Stomach (tissue), 9 donors: ENCODE measurements around the gene AOC2. TPM values are rescaled to one million over a fixed set of nuclear protein-coding genes. Genes with fewer than 3 reads are reported as not detected.
"Not testable (repeated sequence)": the region's sequence is repeated elsewhere in the genome, so short reads cannot be mapped to it uniquely, and the experiment has no call there.

Source experiments
- DNase-seq, 2 donors: peaks; one replicate each; pipeline versions ENCODE4 v3.0.0 to v3.0.0-alpha.2; 2013 to 2019
- H3K27ac ChIP-seq, 5 donors: fragments of 200-600 bp in 4 of 5; sonication (generic) in 4 of 5; one replicate each; pipeline ENCODE4 v1.5.1; 2013 to 2019; ENCODE audit warnings: mild to moderate bottlenecking in 1 of 5, moderate library complexity in 1 of 5
- H3K27me3 ChIP-seq, 3 donors: fragments of 200-600 bp; sonication (generic); one replicate each; pipeline ENCODE4 v1.5.1; 2017 to 2019; ENCODE audit warnings: mixed run types in 1 of 3
- H3K36me3 ChIP-seq, 4 donors: fragments of 200-600 bp; sonication (generic); 1 replicate in 3 of 4; 2 replicates in 1 of 4; pipeline ENCODE4 v1.5.1; 2016 to 2019
- H3K4me1 ChIP-seq, 4 donors: fragments of 200-600 bp; sonication (generic); one replicate each; pipeline ENCODE4 v1.5.1; 2016 to 2019
- H3K4me3 ChIP-seq, 4 donors: fragments of 200-600 bp; sonication (generic) in 3 of 4; one replicate each; pipeline ENCODE4 v1.5.1; 2016 to 2019; ENCODE audit warnings: mild to moderate bottlenecking in 1 of 4
- H3K9me3 ChIP-seq, 4 donors: fragments of 200-600 bp; sonication (generic); one replicate each; pipeline ENCODE4 v1.5.1; 2016 to 2019
- CTCF ChIP-seq, 7 experiments: fragments of 450-650 bp in 4 of 7; fragments of 200-600 bp in 3 of 7; sonication (generic) in 3 of 7; IDR thresholded peaks; one replicate each; pipeline ENCODE4 v1.5.1; 2016 to 2019; ENCODE audit warnings: antibody characterized with exemption in 7 of 7, control low read depth in 2 of 7, mild to moderate bottlenecking in 1 of 7
- EP300 ChIP-seq: sonication (generic); formaldehyde crosslinking; IDR thresholded peaks from one replicate; pipeline ENCODE4 v1.6.1; 2017; ENCODE audit warnings: antibody characterized with exemption
- POLR2A ChIP-seq, 4 donors: fragments of 450-650 bp; IDR thresholded peaks; one replicate each; pipeline ENCODE4 v1.6.1; 2016; ENCODE audit warnings: antibody characterized with exemption in 4 of 4, control low read depth in 2 of 4, mild to moderate bottlenecking in 1 of 4, moderate library complexity in 1 of 4
- POLR2AphosphoS5 ChIP-seq, 3 donors: sonication (generic); formaldehyde crosslinking; IDR thresholded peaks; one replicate each; pipeline ENCODE4 v1.6.1; 2016; ENCODE audit warnings: antibody characterized with exemption in 3 of 3
- WGBS, 5 donors: extraction: QIAGEN DNeasy Blood & Tissue Kit in 3 of 5; methylation state at CpG; one replicate each; pipeline versions ENCODE4 v1.1.5 to v1.1.7; 2013 to 2018; 5-methylcytosine and 5-hydroxymethylcytosine counted together
- intact Hi-C: fragments of 100-400 bp; cut with DNase I; formaldehyde crosslinking; loops from one replicate; pipeline ENCODE4 v1.15.1; 2023; ENCODE audit warnings: low total_unique reads
- polyA plus RNA-seq, 3 donors: library from polyadenylated mRNA; stranded (reverse); fragments of 200-250 nt; gene quantifications; one replicate each; pipeline ENCODE4 v1.2.3, GENCODE V29; 2013
- total RNA-seq, 5 donors: library from RNA; depleted of rRNA; stranded (reverse); fragments of >200 nt; gene quantifications; one replicate each; pipeline versions ENCODE4 v1.1.0 to v1.2.3, GENCODE V29; 2014 to 2016
- donor health status: healthy with polysubstance abuse.
- donor health status: Bipolar disorder and iron deficiency.
- donor health status: healthy.

The AOC2 gene
- total and polyA plus RNA-seq, 8 donors = 0.50 to 3.0 (median 0.87) TPM; not detected in 3

GRCh38 chr17:42853597-42853967, 9.2 kb downstream of the AOC2 start:
- 58 to 76% (median 67%) methylated on average over 5 of the region's 5 CpGs for WGBS, 5 donors
- intact Hi-C loops = no loop called here
- no peak for DNase-seq
- TF ChIP-seq POLR2A (IDR thresholded peaks at IDR 0.05) (no peak), POLR2AphosphoS5 (IDR thresholded peaks at IDR 0.05) (no peak), EP300 (no peak), CTCF (IDR thresholded peaks at IDR 0.05) (no peak)
- Histone ChIP-seq H3K4me1 (peaks cover 17 to 52% (median 32%) of the 10 kb centered on the region in 4 donors), H3K9me3 (no peaks in the 10 kb centered on the region), H3K36me3 (peaks cover 0 to 33% (median 0%) of the 10 kb centered on the region in 4 donors), H3K27me3 (no peaks in the 10 kb centered on the region), H3K4me3 (peak overlapping the region; percentile 25 to 49 (median 43)), H3K27ac (peak overlapping the region in 4 of 5 donors; percentile 66 to 86 (median 80))

DNA sequence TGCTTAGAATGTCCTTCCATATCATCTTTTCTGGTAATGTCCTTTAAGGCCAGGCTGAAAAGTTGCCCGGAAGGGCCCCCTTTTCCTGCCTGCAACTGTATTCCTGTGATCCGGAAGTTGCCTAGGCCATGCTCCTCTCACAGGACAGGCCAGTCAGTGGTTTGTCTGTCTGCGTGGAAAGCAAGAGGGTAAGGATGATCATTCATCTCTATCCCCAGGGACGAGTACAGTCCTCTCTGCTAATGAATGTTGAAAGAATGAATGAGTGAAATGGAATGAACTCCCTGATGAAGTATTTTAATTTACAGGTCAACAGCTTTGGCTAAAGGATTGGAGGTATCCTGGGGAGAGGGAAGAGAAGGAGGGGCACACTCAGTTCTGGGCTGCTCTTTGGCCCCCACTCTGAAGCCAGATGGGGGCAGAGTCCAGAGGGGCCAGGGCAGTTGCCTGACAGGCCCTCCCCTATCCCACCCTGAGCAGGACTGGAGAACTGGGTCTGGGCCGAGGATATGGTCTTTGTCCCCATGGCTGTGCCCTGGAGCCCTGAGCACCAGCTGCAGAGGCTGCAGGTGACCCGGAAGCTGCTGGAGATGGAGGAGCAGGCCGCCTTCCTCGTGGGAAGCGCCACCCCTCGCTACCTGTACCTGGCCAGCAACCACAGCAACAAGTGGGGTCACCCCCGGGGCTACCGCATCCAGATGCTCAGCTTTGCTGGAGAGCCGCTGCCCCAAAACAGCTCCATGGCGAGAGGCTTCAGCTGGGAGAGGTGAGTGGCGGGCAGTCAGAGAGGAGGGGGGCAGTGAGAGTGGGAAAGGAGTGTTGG, 9.8 kb downstream of the AOC2 start:
- Histone ChIP-seq H3K4me3 (peak overlapping the region; percentile 25 to 49 (median 43)), H3K27ac (peak overlapping the region in 4 of 5 donors; percentile 66 to 86 (median 80)), H3K27me3 (no peaks in the 10 kb centered on the region), H3K9me3 (no peaks in the 10 kb centered on the region), H3K4me1 (peaks cover 15 to 51% (median 32%) of the 10 kb centered on the region in 4 donors), H3K36me3 (peaks cover 0 to 39% (median 0%) of the 10 kb centered on the region in 4 donors)
- DNase-seq = no peak
- no peak for TF ChIP-seq POLR2AphosphoS5 (IDR thresholded peaks at IDR 0.05)
- TF ChIP-seq CTCF (IDR thresholded peaks at IDR 0.05) = no peak
- TF ChIP-seq POLR2A (IDR thresholded peaks at IDR 0.05) = no peak
- TF ChIP-seq EP300 = no peak
- WGBS, 5 donors = 80 to 89% (median 84%) methylated on average over 14 to 15 of the region's 15 CpGs
- intact Hi-C loops = no loop called here

DNA sequence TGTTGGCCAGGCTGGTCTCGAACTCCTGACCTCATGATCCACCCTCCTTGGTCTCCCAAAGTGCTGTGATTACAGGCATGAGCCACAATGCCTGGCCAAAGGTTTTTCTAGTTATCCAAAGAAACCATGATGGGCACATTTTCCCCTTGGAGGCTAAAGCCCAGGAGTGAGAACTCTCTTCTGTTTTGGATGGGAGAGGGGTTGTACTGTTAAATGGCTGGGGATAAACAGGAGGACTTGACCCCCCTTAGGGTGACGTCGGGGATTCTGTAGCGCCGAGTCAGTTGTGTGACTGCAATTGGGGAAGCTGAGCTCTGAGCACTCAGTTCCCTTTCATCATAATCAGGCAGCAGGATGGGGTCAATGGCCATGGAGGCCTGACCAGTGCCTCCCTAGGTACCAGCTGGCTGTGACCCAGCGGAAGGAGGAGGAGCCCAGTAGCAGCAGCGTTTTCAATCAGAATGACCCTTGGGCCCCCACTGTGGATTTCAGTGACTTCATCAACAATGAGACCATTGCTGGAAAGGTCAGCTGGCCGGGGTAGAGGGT, 10.7 kb downstream of the AOC2 start:
- H3K4me3 ChIP-seq = peak overlapping the region in 2 of 4 donors; percentile 43 to 49

GRCh38 chr17:42856093-42856492, 11.7 kb downstream of the AOC2 start:
- H3K27me3 ChIP-seq, H3K9me3 ChIP-seq, H3K4me3 ChIP-seq, DNase-seq, intact Hi-C loops: not testable (repeated sequence)
- peak overlapping the region in 2 of 5 donors; percentile 27 to 86 for H3K27ac ChIP-seq
- H3K36me3 ChIP-seq = peaks cover 0 to 48% (median 0%) of the 10 kb centered on the region in 4 donors
- H3K4me1 ChIP-seq = peaks cover 0 to 34% (median 18%) of the 10 kb centered on the region in 4 donors
- WGBS, 5 donors = 70 to 92% (median 86%) methylated on average over 4 to 7 of the region's 8 CpGs

More for the DNA sequence above, 10.7 kb downstream of the AOC2 start:
- no peaks in the 10 kb centered on the region for H3K27me3 ChIP-seq
- intact Hi-C loops = no loop called here
- H3K27ac ChIP-seq = peak overlapping the region in 2 of 5 donors; percentile 27 to 86
- no peak for DNase-seq
- WGBS, 5 donors = 59 to 91% (median 76%) methylated on average over 4 to 8 of the region's 8 CpGs
- peaks cover 6 to 42% (median 24%) of the 10 kb centered on the region in 4 donors for H3K4me1 ChIP-seq
- H3K36me3 ChIP-seq = peaks cover 0 to 48% (median 0%) of the 10 kb centered on the region in 4 donors
- TF ChIP-seq POLR2AphosphoS5 (IDR thresholded peaks at IDR 0.05) = no peak
- no peak for TF ChIP-seq POLR2A (IDR thresholded peaks at IDR 0.05)
- TF ChIP-seq CTCF (IDR thresholded peaks at IDR 0.05) = no peak
- no peak for TF ChIP-seq EP300
- no peaks in the 10 kb centered on the region for H3K9me3 ChIP-seq

DNA sequence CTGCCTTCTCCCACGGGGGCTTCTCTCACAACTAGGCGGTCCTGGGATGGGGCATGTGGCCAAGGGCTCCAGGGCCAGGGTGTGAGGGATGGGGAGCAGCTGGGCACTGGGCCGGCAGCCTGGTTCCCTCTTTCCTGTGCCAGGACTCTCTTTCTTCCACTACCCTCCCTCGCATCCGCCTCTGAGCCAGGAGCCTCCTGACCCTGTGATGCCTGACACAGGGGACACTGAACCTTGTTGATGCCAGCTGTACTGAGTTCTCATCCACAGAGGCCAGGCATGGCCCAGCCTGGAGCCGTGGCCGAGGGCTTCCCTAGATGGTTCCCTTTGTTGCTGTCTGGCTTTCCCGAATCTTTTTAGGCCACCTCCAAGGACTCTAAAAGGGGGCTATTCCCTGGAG, 12.1 kb downstream of the AOC2 start:
- H3K9me3 ChIP-seq, H3K27me3 ChIP-seq, DNase-seq, intact Hi-C loops, H3K4me3 ChIP-seq: not testable (repeated sequence)
- WGBS, 5 donors = 80 to 99% (median 84%) methylated on average over 5 to 6 of the region's 8 CpGs
- H3K27ac ChIP-seq = peak overlapping the region in 1 of 5 donors; percentile 25
- H3K4me1 ChIP-seq = peaks cover 0 to 34% (median 18%) of the 10 kb centered on the region in 4 donors
- peaks cover 0 to 48% (median 0%) of the 10 kb centered on the region in 4 donors for H3K36me3 ChIP-seq
